Non-pigmented ciliary epithelial cell (primary cell): ENCODE results near the gene TRAF3IP3.

Experiments
- DNase-seq: peaks from one replicate; pipeline ENCODE4 v3.0.0-alpha.2; 2010; ENCODE audit warnings: low read depth

Gene TRAF3IP3

GRCh38 chr1:209737118-209737505 is 18.7 kb upstream of the TRAF3IP3 start:
- DNase-seq = no peak

GRCh38 chr1:209738270-209738669 is 17.6 kb upstream of the TRAF3IP3 start:
- DNase-seq = no peak

GRCh38 chr1:209741193-209741592 is 14.7 kb upstream of the TRAF3IP3 start:
- no peak for DNase-seq

- DNase-seq = no peak
Measured at GRCh38 chr1:209741889-209742288, 14.0 kb upstream of the TRAF3IP3 start.

- DNase-seq = peak; percentile 15
Measured at GRCh38 chr1:209742409-209743144, 13.3 kb upstream of the TRAF3IP3 start.

GRCh38 chr1:209743145-209743482 is 12.7 kb upstream of the TRAF3IP3 start:
- peak; percentile 20 for DNase-seq

- no peak for DNase-seq
Measured at GRCh38 chr1:209746451-209747165, 9.2 kb upstream of the TRAF3IP3 start.

GRCh38 chr1:209747580-209748262 is 8.1 kb upstream of the TRAF3IP3 start:
- peak; percentile 73 for DNase-seq

GRCh38 chr1:209748620-209749019 is 7.2 kb upstream of the TRAF3IP3 start:
- DNase-seq = no peak

GRCh38 chr1:209749205-209749604 is 6.6 kb upstream of the TRAF3IP3 start:
- DNase-seq = no peak

GRCh38 chr1:209749670-209750323 is 6.1 kb upstream of the TRAF3IP3 start:
- DNase-seq = no peak

GRCh38 chr1:209751627-209752231 is 4.1 kb upstream of the TRAF3IP3 start:
- DNase-seq = no peak

- no peak for DNase-seq
Measured at GRCh38 chr1:209752890-209753289, 3.0 kb upstream of the TRAF3IP3 start.

- DNase-seq = no peak
Measured at GRCh38 chr1:209755256-209755655, 597 bp upstream of the TRAF3IP3 start.

- DNase-seq = no peak
Measured at GRCh38 chr1:209756615-209757445, 977 bp downstream of the TRAF3IP3 start.

GRCh38 chr1:209758400-209758799 is 2.5 kb downstream of the TRAF3IP3 start:
- no peak for DNase-seq

- DNase-seq = no peak
Measured at GRCh38 chr1:209759829-209760359, 4.0 kb downstream of the TRAF3IP3 start.

- no peak for DNase-seq
Measured at GRCh38 chr1:209761011-209761635, 5.3 kb downstream of the TRAF3IP3 start.

GRCh38 chr1:209766051-209766450 is 10.2 kb downstream of the TRAF3IP3 start:
- DNase-seq = no peak

- no peak for DNase-seq
Measured at GRCh38 chr1:209767096-209767495, 11.2 kb downstream of the TRAF3IP3 start.

- no peak for DNase-seq
Measured at GRCh38 chr1:209767706-209768105, 11.9 kb downstream of the TRAF3IP3 start.
